ENCODE measurements around the gene OSGIN1.

OSGIN1 gene, protein sequence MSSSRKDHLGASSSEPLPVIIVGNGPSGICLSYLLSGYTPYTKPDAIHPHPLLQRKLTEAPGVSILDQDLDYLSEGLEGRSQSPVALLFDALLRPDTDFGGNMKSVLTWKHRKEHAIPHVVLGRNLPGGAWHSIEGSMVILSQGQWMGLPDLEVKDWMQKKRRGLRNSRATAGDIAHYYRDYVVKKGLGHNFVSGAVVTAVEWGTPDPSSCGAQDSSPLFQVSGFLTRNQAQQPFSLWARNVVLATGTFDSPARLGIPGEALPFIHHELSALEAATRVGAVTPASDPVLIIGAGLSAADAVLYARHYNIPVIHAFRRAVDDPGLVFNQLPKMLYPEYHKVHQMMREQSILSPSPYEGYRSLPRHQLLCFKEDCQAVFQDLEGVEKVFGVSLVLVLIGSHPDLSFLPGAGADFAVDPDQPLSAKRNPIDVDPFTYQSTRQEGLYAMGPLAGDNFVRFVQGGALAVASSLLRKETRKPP

GRCh38 chr16:83952940-83953795 lies at the start of gene OSGIN1:
Gene OSGIN1 (plus strand): TSS chr16:83953240. CDS start chr16:83957672, 4,432 bp downstream.
- in situ Hi-C loops (cut with MboI; ENCODE audit: low sequenced_read_pairs) = loop anchor here (10.0 to 25.0 kb wide), 3 partner anchors 112 to 534 kb away; partner anchors contain the start of genes ADAD2 and TAF1C

DNA sequence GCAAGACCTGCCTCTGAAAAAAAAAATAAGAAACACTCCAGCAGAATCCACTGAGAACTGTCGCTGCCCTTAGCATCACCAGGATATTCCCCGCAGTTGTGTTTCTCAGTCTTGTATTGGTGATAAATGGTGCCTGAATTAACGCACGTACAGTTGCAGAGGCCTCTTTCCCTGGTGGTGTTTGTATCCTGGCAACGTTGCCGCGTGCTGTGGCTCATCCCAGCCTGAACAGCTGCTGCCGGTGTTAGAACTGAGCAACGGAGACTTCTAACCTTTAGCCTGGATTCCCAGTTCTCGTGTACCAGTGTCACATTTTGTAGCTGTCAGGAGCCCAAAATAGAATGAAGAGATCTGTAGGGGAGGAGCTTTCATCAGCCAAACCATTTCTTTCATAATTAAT lies 49.3 kb upstream of the OSGIN1 start:
- in situ Hi-C loops (cut with MboI; ENCODE audit: low sequenced_read_pairs) = no loop called here

- in situ Hi-C loops (cut with MboI; ENCODE audit: low sequenced_read_pairs) = no loop called here
Measured at GRCh38 chr16:83906683-83907082, 46.4 kb upstream of the OSGIN1 start.

- in situ Hi-C loops (cut with MboI; ENCODE audit: low sequenced_read_pairs) = no loop called here
Measured at GRCh38 chr16:83907111-83907510, 45.9 kb upstream of the OSGIN1 start.

DNA sequence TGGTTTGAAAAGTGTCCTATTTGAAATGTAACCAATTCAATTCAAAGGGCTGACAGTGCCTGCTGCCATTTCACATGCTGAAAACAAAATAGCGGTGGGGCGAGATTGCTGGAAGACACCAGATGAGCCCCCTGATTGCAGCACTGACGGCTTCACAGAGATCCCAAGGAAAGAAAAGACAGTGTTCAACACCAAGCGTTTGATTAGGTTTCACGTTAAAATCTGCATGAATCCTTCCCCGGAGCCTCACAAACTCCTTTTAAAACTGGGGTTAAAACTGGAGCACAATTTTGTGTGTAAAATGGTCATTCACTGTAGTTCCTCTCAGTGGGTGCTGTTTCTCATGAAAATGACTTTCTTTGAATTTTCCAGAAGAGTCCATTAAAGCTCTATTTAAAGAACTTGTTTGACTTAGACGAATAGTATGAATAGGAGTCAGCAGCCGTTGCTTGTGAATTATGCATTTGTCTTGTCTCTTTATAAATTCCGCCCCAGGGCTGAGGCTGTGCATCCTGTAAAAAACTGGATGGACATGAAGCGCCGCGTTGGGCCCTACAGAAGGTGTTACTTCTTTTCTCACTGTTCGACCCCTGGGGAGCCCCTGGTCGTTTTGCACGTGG lies 45.3 kb upstream of the OSGIN1 start:
- in situ Hi-C loops (cut with MboI; ENCODE audit: low sequenced_read_pairs) = no loop called here

DNA sequence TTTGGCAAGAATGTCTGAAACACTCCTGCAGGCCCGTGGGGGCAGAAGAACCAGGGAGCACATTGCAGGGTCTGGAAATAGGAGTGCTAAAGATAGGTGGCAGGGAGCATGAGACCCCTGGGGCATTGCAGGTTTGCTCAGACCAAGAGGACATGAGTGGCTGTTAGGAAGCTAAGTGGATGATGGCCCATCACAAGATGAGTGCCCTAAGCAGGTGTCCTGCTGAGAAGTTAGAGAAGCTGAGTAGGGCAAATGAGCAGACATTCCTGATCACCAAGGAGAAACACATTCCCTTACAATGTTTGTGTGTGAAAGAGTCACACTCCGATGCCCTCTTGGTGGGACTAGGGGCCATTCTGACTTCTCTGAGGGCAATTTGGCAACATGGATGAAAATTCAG lies 44.2 kb upstream of the OSGIN1 start:
- in situ Hi-C loops (cut with MboI; ENCODE audit: low sequenced_read_pairs) = no loop called here

- in situ Hi-C loops (cut with MboI; ENCODE audit: low sequenced_read_pairs) = no loop called here
Measured at GRCh38 chr16:83911290-83911689, 41.8 kb upstream of the OSGIN1 start.

DNA sequence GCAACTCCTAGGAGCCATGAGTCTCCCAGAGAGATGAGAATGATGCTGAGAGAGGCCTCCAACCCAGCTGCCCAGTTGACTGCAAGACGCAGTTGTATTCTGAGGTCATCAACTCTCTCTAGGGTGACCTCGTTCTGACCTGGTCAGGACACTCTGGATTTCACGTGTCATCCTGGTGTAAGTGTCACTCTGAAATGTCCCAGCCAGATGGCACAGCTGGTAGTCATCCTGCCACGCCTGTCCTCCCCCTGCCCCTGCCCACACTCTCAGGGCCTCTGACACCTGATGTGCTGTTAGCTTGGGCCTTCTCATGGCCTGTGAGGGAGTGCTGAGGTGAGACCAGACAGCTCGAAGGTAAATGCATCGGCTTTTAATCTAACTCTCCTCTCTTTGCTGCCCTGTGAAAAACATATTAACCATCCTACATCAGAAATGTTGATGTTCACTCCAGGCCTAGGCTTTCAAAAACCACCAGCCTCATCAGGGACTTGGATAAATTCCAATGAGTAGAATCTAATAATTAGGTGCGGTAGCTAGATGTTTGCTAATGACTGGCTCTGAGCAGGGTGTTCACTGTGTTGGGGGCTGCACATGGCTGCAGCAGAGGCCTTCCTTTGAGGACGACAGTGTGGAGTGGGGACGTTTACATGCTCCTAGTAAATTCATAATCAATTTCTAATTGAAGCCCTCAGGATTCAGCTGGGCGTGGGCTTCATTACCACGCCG lies 40.4 kb upstream of the OSGIN1 start:
- in situ Hi-C loops (cut with MboI; ENCODE audit: low sequenced_read_pairs) = no loop called here

DNA sequence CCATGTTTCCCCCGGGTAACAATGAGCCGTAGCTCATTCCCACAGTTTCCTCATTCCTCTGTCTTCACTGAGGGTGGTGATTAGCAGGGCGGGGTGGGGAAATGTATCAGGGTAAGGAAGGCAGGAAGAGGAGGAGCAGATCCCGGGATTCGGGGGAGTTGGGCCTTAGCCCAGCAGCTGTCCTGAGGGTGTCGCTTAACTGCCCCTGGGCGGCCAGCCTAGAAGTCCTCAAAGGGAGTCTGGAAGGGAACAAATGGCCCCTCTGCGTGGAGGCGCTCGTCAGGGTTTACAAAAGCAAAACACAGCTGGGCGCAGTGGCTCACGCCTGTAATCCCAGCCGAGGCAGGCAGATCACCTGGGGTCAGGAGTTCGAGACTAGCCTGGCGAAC lies 39.8 kb upstream of the OSGIN1 start:
- in situ Hi-C loops (cut with MboI; ENCODE audit: low sequenced_read_pairs) = no loop called here

DNA sequence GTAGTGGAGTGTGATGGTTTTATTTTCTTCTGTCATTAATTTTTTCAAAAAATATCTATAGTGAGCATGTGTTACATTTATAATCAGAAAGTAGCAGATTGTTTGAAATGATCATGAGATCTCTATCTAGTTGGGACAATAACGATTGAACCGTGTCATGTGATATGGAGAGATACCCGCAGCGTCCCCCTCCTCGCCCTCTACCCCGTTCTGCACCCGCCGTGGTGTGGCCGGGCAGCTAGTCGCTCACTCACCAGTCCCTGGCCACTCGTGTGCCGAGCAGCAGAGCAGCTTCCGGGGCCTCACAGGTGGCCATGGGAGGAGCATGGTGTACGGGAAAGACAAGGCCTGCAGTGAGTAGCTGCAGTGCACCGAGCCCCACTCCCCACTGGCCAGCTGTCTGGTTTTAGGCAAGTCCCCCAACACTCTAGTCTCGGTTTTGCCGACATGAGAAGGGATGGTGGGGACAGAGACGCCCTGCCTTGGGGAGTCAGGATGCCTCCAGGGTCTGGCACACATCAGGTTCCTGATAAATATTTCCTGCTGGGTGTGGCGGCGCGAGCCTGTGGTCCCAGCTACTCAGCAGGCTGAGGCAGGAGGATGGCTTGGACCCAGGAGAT lies 38.8 kb upstream of the OSGIN1 start:
- in situ Hi-C loops (cut with MboI; ENCODE audit: low sequenced_read_pairs) = no loop called here

DNA sequence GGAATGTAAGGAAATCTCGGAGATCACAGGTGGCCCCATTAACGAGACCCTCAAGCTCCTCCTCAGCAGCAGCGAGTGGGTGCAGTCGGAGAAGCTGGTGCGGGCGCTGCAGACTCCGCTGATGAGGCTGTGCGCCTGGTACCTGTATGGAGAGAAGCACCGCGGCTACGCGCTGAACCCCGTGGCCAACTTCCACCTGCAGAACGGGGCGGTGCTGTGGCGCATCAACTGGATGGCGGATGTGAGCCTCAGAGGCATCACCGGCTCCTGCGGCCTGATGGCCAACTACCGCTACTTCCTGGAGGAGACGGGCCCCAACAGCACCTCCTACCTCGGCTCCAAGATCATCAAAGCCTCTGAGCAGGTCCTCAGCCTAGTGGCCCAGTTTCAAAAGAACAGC lies 38.0 kb upstream of the OSGIN1 start:
- in situ Hi-C loops (cut with MboI; ENCODE audit: low sequenced_read_pairs) = no loop called here

GRCh38 chr16:83915491-83915890 lies 37.5 kb upstream of the OSGIN1 start:
- in situ Hi-C loops (cut with MboI; ENCODE audit: low sequenced_read_pairs) = no loop called here

DNA sequence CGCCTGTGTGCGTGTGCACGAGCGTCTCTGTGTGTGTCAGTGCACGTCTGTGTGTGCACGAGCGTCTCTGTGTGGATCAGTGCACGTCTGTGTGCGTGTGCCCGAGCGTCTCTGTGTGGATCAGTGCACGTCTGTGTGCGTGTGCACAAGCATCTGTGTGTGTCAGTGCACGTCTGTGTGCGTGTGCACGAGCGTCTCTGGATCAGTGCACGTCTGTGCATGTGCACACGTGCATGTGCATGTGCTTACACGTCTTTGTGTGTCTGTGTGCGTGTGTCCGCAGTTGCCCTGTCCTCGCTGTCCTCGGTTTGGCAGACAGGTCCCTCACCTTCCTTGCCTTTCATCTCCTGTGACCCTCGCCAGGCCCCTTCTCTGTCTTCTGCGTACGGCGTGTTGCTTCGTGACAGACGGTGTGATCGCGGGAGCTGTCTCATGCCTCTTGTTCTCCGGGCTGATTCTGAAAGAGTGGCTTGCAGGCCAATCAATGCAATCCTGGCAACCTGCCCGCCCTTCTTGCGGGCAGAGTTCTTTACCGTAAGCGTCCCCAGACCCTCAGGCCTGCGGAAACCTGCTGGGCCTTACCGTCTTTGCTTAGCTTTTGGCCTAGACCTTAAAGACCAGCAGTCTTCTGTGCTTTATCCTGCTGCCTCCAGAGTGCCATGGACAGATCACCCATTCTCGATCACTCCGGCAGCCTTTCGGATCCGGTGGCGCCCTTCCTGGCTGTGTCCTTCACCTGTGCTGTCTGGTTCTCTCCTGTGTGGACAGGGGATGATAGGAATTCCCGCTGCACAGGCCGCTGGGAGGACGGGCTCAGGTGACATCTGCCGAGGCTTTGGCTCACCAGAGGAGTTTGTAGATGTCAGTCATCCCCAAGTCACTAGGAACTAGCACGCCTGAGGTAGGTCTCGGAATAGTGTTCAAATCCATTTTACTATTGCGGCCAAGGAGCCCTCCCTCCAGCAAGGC lies 35.6 kb upstream of the OSGIN1 start:
- in situ Hi-C loops (cut with MboI; ENCODE audit: low sequenced_read_pairs) = no loop called here

DNA sequence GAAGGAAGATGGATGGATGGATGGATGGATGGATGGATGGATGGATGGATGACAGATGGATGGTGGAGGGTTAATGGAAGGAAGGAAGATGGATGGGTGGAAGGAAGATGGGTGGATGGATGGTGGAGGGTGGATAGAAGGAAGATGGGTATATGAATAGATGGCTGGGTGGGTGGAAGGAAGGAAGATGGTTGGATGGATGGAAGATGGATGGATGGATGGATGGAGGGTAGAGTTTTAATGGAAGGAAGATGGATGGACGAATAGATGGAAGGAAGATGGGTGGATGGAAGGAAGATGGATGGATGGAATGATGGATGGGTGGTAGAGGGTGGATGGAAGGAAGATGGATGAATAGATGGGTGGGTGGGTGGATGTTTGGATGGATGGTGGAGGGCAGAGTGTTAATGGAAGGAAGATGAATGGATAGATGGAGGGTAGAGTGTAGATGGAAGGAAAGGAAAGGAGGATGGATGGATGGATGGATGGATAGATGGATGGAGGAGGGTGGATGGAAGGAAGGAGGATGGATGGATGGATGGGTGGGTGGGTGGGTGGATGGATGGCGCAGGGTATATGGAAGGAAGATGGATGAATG lies 32.0 kb upstream of the OSGIN1 start:
- in situ Hi-C loops (cut with MboI; ENCODE audit: low sequenced_read_pairs) = no loop called here

DNA sequence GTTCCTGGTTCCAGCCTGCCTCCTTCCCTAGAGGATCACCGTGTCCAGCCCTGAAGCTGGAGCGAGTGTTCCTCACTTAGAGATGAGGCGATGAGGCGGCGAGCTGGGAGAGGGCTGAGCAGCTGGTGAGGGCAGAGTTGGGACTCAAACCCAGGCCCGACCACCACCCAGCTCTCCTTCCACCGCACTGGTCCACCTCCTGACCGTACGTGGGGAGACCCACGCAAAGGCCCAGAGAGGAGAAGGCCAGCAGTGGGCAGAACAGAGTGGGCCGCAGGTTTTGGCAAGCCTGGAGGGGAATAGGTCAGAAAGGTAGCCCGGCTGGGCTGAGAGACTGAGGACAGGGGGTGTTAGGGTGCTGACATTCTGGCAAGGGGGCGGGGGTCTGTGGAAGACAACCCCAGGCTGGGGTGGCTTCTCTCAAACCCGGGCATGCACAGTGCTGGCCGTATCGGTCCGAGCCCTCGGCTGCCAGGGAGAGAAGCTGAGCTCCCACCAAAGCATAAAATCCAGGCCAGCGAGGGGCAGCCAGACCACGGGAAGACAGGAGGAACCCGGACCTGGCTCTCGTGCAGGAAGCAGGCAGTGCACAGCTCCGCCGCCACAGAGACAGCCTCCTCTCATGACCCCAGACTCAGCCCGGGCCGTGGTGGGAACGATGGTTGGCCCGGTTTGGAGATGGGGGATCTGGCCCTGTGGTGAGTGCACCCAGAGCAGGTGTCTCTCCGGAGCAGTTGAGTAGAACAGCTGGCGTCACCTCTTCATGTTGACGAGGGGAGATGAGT lies 29.3 kb upstream of the OSGIN1 start:
- in situ Hi-C loops (cut with MboI; ENCODE audit: low sequenced_read_pairs) = no loop called here

DNA sequence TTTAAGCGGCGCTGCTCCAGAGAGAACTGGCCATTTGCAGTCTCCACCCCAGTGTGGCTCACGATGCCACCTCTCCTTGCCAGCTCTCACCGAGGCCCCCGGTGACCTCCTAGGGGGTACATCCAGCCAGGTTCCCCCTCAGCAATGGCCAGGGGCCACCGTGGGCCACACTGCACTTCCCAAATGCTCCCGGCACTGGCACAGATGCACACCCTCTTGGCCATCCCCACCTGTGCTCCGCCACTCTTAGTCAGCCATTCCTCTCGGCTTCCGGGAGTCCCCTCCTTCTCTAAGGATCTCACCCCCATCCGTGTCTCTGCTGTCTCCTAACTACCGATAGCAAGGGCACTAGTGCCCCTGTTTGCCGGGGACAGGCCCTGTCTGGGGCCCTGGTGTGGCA lies 28.4 kb upstream of the OSGIN1 start:
- in situ Hi-C loops (cut with MboI; ENCODE audit: low sequenced_read_pairs) = no loop called here

- in situ Hi-C loops (cut with MboI; ENCODE audit: low sequenced_read_pairs) = no loop called here
Measured at GRCh38 chr16:83925095-83925905, 27.7 kb upstream of the OSGIN1 start.

All from HL-60/S4 (cell line).